ENCODE measurements around the gene DPCD. TPM values are rescaled to one million over a fixed set of nuclear protein-coding genes. Genes with fewer than 3 reads are reported as not detected.

The DPCD gene
- total and polyA plus RNA-seq, 2 experiments from 2014 or later, result 22.5 to 38.1 TPM

DNA sequence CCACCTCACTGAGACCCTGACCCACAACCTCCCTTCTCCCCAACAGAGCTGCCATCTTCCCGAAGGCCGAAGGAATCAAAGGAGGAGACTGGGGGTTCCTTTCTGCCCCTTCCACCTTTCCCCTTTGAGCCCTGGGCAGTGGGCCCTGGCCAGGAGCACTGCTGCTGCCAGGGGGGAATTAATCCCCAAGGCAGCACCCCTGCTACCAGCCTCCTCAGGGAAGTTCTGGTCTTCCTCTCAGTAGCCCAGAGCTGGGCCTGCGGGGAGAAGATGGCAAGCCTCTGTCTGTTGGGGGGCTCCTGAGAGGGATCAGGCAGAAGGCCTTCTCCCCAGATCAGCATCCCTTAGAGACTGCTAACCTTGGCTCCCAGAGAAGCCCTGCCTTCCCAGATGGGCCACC lies 25.5 kb downstream of the DPCD start:
- H3K4me2 ChIP-seq, result no peak overlapping the region
- TF ChIP-seq CREB1 (CRISPR knock-in tag; IDR thresholded peaks at IDR 0.05; ENCODE audit: low read depth) (no peak), NANOG (IDR thresholded peaks at IDR 0.05; ENCODE audit: borderline replicate concordance) (no peak), POLR2AphosphoS5 (IDR thresholded peaks at IDR 0.05; ENCODE audit: low read depth) (no peak), REST (IDR thresholded peaks at IDR 0.05; ENCODE audit: unreplicated experiment) (no peak), CTCF (conservative IDR thresholded peaks at IDR 0.05; ENCODE audit: low read depth in 2 of 2) (no peak), ZNF114 (CRISPR knock-in tag; IDR thresholded peaks at IDR 0.05) (no peak), STAT1 (IDR thresholded peaks at IDR 0.05; ENCODE audit: unreplicated experiment) (no peak), ZNF331 (CRISPR knock-in tag; IDR thresholded peaks at IDR 0.05; ENCODE audit: low read depth) (no peak), EZH2phosphoT487 (IDR thresholded peaks at IDR 0.05; ENCODE audit: unreplicated experiment) (no peak), EZH2 (IDR thresholded peaks at IDR 0.05; ENCODE audit: low read depth, unreplicated experiment) (no peak), JUNB (IDR thresholded peaks at IDR 0.05; ENCODE audit: unreplicated experiment) (no peak)
- TF ChIP-seq, protein P1, sequence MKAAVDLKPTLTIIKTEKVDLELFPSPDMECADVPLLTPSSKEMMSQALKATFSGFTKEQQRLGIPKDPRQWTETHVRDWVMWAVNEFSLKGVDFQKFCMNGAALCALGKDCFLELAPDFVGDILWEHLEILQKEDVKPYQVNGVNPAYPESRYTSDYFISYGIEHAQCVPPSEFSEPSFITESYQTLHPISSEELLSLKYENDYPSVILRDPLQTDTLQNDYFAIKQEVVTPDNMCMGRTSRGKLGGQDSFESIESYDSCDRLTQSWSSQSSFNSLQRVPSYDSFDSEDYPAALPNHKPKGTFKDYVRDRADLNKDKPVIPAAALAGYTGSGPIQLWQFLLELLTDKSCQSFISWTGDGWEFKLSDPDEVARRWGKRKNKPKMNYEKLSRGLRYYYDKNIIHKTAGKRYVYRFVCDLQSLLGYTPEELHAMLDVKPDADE (IDR thresholded peaks at IDR 0.05), result no peak
- ATAC-seq (no peak), DNase-seq (ENCODE audit: low spot score) (no peak)
- H3K79me2 ChIP-seq (replicated peaks; ENCODE audit: insufficient read depth), result no peaks in the 10 kb centered on the region
- H4K20me1 ChIP-seq (replicated peaks; ENCODE audit: insufficient read depth), result no peaks in the 10 kb centered on the region
- no peaks in the 10 kb centered on the region for H3K9me3 Mint-ChIP-seq
- H2AFZ ChIP-seq, result no peak overlapping the region
- no peaks in the 10 kb centered on the region for H3K27me3 ChIP-seq (ENCODE audit: insufficient read depth)
- no peak overlapping the region for H3K4me3 Mint-ChIP-seq
- H3K27me3 Mint-ChIP-seq (ENCODE audit: insufficient read depth, low read depth, poor library complexity), result peaks cover 21% of the 10 kb centered on the region
- no peak overlapping the region for H3K4me3 ChIP-seq
- H3K27ac Mint-ChIP-seq, result no peak overlapping the region
- peaks cover 36% of the 10 kb centered on the region for H3K4me1 Mint-ChIP-seq
- H3F3A ChIP-seq (replicated peaks; ENCODE audit: low read depth), result no peaks in the 10 kb centered on the region
- no peaks in the 10 kb centered on the region for H3K36me3 ChIP-seq (ENCODE audit: insufficient read depth)
- peaks cover 24% of the 10 kb centered on the region for H3K4me1 ChIP-seq (ENCODE audit: insufficient read depth)
- H3K9me2 ChIP-seq (ENCODE audit: insufficient read depth), result no peaks in the 10 kb centered on the region
- peaks cover 17% of the 10 kb centered on the region; the same call in 2 of the 3 replicates for H3K36me3 Mint-ChIP-seq (ENCODE audit: low read depth)
- no peak overlapping the region for H3K27ac ChIP-seq (ENCODE audit: low read depth)

Measured in GM23338 (cell line).